ENCODE measurements around the gene TTC9C. TPM values are rescaled to one million over a fixed set of nuclear protein-coding genes. Genes with fewer than 3 reads are reported as not detected.

TTC9C gene
- total RNA-seq, result 31.3 TPM
- long read RNA-seq, transcript TTC9C-202 (3 exons, 1,080 nt), result major isoform, 6 of 8 reads
- long read RNA-seq, partial matches to known transcripts, result 0 of 8 reads
- long read RNA-seq, other reads (novel, unspliced or antisense), result 1 of 8 reads

- intact Hi-C loops (cut with DNase I), result no loop called here
- peaks cover 25% of the 10 kb centered on the region for H3K36me3 ChIP-seq
These were observed at the start of gene TTC9C for GRCh38 chr11:62728171-62728988. TTC9C (plus strand) TSS chr11:62728486; CDS start chr11:62728849, 363 bp downstream.

GRCh38 chr11:62678770-62679696 lies 49.3 kb upstream of the TTC9C start, which contains the start of gene UBXN1:
UBXN1 (minus strand) TSS chr11:62679073; CDS start chr11:62678923, 150 bp downstream.
- Histone ChIP-seq H3K36me3 (peaks cover 34% of the 10 kb centered on the region), H3K9me3 (no peaks in the 10 kb centered on the region), H3K4me3 (peak within 1 kb of the TSS; percentile 94), H3K4me1 (peaks cover 24% of the 10 kb centered on the region), H3K27me3 (no peaks in the 10 kb centered on the region), H3K27ac (peak within 1 kb of the TSS; percentile 92)
- TF ChIP-seq CTCF (IDR thresholded peaks at IDR 0.05), result no peak
- ATAC-seq, result peak; percentile 95
- intact Hi-C loops (cut with DNase I), result no loop called here
- DNase-seq, result peak; percentile 94

More at GRCh38 chr11:62728171-62728988, at the start of gene TTC9C:
- Histone ChIP-seq H3K27ac (peak within 1 kb of the TSS; percentile 95), H3K9me3 (no peaks in the 10 kb centered on the region), H3K27me3 (no peaks in the 10 kb centered on the region), H3K4me1 (peaks cover 39% of the 10 kb centered on the region), H3K4me3 (peak within 1 kb of the TSS; percentile 77)
- peak; percentile 68 for ATAC-seq
- peak; percentile 92 for DNase-seq
- no peak for TF ChIP-seq CTCF (IDR thresholded peaks at IDR 0.05)

GRCh38 chr11:62680825-62681240 lies 47.5 kb upstream of the TTC9C start:
- H3K27ac ChIP-seq, result no peak overlapping the region
- no peaks in the 10 kb centered on the region for H3K9me3 ChIP-seq
- intact Hi-C loops (cut with DNase I), result no loop called here
- H3K4me1 ChIP-seq, result peaks cover 24% of the 10 kb centered on the region
- TF ChIP-seq CTCF (IDR thresholded peaks at IDR 0.05), result peak; percentile 58
- no peaks in the 10 kb centered on the region for H3K27me3 ChIP-seq
- H3K36me3 ChIP-seq, result peaks cover 23% of the 10 kb centered on the region
- H3K4me3 ChIP-seq, result no peak overlapping the region
- DNase-seq (no peak), ATAC-seq (peak; percentile 82)

- no peak for TF ChIP-seq CTCF (IDR thresholded peaks at IDR 0.05)
- DNase-seq, result no peak
These were observed 45.8 kb upstream of the TTC9C start for GRCh38 chr11:62682518-62682917.

More at GRCh38 chr11:62682518-62682917, 45.8 kb upstream of the TTC9C start:
- Histone ChIP-seq H3K27me3 (peaks cover 1% of the 10 kb centered on the region), H3K27ac (no peak overlapping the region), H3K4me3 (no peak overlapping the region), H3K36me3 (peaks cover 6% of the 10 kb centered on the region), H3K4me1 (peaks cover 17% of the 10 kb centered on the region), H3K9me3 (no peaks in the 10 kb centered on the region)
- ATAC-seq, result no peak
- intact Hi-C loops (cut with DNase I), result no loop called here
